ENCODE measurements around the gene PLEKHF1.
"Not testable (repeated sequence)": the region's sequence is repeated elsewhere in the genome, so short reads cannot be mapped to it uniquely, and the experiment has no call there.

Gene PLEKHF1

GRCh38 chr19:29664753-29665214, 477 bp upstream of the PLEKHF1 start:
- DNase-seq (ENCODE audit: low read depth in 3 of 3), result no peak

GRCh38 chr19:29665826-29666577, 741 bp downstream of the PLEKHF1 start:
- no peak for DNase-seq (ENCODE audit: low read depth in 3 of 3)

- DNase-seq (ENCODE audit: low read depth in 3 of 3), result no peak
Observed at GRCh38 chr19:29666578-29667386, 1.5 kb downstream of the PLEKHF1 start.

- DNase-seq (ENCODE audit: low read depth in 3 of 3), result no peak
Observed at GRCh38 chr19:29667387-29667783, 2.1 kb downstream of the PLEKHF1 start.

- peak in 1 of 3 experiments; percentile 50 for DNase-seq (ENCODE audit: low read depth in 3 of 3)
Observed at GRCh38 chr19:29667901-29668341, 2.7 kb downstream of the PLEKHF1 start.

- no peak for DNase-seq (ENCODE audit: low read depth in 3 of 3)
Observed at GRCh38 chr19:29668746-29669609, 3.7 kb downstream of the PLEKHF1 start.

- no peak for DNase-seq (ENCODE audit: low read depth in 3 of 3)
Observed at GRCh38 chr19:29670255-29670654, 5.0 kb downstream of the PLEKHF1 start.

- DNase-seq (ENCODE audit: low read depth in 3 of 3), result not testable (repeated sequence)
Observed at GRCh38 chr19:29671026-29671392, 5.7 kb downstream of the PLEKHF1 start.

- DNase-seq (ENCODE audit: low read depth in 3 of 3), result peak; percentile 68 to 85 (median 73)
Observed at GRCh38 chr19:29671393-29672160, 6.3 kb downstream of the PLEKHF1 start.

GRCh38 chr19:29672319-29672932, 7.2 kb downstream of the PLEKHF1 start:
- DNase-seq (ENCODE audit: low read depth in 3 of 3), result no peak

GRCh38 chr19:29672933-29673336, 7.7 kb downstream of the PLEKHF1 start:
- DNase-seq (ENCODE audit: low read depth in 3 of 3), result peak; percentile 70 to 84 (median 76)

- no peak for DNase-seq (ENCODE audit: low read depth in 3 of 3)
Observed at GRCh38 chr19:29673451-29674371, 8.4 kb downstream of the PLEKHF1 start.

GRCh38 chr19:29674374-29675119, 9.3 kb downstream of the PLEKHF1 start:
- DNase-seq (ENCODE audit: low read depth in 3 of 3), result no peak

GRCh38 chr19:29675120-29675649, 9.9 kb downstream of the PLEKHF1 start:
- no peak for DNase-seq (ENCODE audit: low read depth in 3 of 3)

- DNase-seq (ENCODE audit: low read depth in 3 of 3), result no peak
Observed at GRCh38 chr19:29675650-29676186, 10.5 kb downstream of the PLEKHF1 start.

GRCh38 chr19:29676586-29676985, 11.3 kb downstream of the PLEKHF1 start:
- no peak for DNase-seq (ENCODE audit: low read depth in 3 of 3)

GRCh38 chr19:29677001-29677817, 11.9 kb downstream of the PLEKHF1 start:
- DNase-seq (ENCODE audit: low read depth in 3 of 3), result no peak

All from stimulated activated CD4-positive, alpha-beta T cell treated with anti-CD3 and anti-CD28 coated beads, TNF-alpha, amount 100 ng/mL, for 24 hours (primary cell).